ENCODE data around the gene TMEM11.
"Not testable (repeated sequence)": the region's sequence is repeated elsewhere in the genome, so short reads cannot be mapped to it uniquely, and the experiment has no call there.

Gene TMEM11

DNA sequence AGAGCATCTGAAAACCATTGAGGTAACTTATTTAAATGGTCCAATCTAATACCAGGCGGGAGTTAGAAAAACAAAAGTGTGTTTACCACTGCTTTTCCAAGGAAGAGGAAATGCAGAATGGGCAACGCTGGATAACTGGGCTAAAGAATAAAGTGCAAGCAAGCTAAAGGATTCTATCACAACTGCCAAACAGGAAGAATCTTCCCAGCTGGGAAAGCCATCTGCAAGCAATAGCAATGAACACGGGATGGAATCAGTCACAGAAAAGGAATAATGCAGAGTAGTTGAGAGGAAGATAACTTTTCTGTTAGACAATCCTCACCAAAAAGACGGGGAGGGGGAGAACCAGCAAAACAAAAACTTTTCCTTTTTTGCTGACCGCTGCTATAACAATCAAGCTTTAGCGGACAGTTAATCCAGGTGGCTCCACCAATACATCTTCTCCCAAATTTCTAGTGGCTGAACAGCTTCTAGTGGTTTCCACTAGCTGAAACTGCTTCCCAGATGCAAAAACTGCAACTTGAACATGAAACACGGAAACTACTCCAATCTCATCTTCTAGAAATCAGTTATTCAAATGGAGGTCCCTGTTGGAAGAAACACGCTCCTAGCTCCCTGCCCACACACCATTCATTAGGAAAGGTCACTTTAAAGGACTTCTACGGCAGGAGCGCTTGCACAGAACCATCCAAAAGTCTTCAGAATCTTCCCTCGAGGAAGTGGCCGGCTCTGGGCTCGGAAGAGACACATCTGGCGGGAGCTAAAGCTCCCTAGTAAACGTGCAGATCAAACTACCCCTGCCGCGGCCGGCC, 929 bp downstream of the TMEM11 start:
- DNase-seq (ENCODE audit: low read depth in 2 of 3, low spot score in 2 of 3) = no peak

GRCh38 chr17:21211825-21212479, 2.0 kb downstream of the TMEM11 start:
- DNase-seq (ENCODE audit: low read depth in 2 of 3, low spot score in 2 of 3) = no peak

GRCh38 chr17:21210411-21211076, 3.4 kb downstream of the TMEM11 start:
- DNase-seq (ENCODE audit: low read depth in 2 of 3, low spot score in 2 of 3) = no peak

GRCh38 chr17:21209511-21210175, 4.3 kb downstream of the TMEM11 start:
- DNase-seq (ENCODE audit: low read depth in 2 of 3, low spot score in 2 of 3) = no peak

DNA sequence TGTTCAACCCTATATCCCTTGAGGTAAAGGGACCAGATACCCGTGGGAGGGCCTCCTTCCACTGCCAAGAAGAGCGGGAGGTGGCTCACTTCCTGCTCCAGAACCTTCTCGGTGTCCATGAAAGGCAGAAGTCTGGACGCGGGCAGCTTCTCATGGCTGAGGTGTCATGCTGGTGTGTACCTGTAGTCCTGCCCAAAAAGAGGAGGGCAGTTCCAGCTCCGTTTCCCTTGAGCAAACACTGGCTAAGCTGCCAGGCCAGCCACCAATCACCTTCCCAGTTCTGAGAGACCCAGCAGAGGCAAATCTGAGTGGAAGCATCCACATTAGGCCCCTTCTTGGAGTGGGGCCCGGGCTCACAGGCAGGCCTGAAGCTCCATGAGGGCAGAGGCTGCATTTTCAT, 5.6 kb downstream of the TMEM11 start:
- DNase-seq (ENCODE audit: low read depth in 2 of 3, low spot score in 2 of 3) = no peak

DNA sequence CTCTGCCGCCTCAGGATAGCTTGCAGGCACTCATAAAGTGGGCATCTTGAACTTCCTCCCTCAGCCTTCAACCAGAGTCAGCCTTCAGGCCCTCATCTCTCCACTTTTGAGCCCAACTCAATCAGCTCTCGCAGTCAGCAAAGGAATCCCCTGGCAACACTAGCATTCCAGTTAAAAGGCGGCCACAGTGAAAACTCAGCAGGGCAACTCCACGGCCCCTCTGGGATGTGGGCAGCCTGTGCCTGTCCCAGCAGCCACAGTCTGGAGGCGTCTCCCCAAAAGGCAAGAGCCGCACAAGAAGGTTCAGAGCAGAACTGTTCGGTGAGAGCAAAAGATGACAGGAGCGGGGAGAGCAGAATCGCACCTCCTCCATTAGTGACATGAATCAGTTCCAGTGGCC, 9.0 kb downstream of the TMEM11 start:
- no peak for DNase-seq (ENCODE audit: low read depth in 2 of 3, low spot score in 2 of 3)

- no peak for DNase-seq (ENCODE audit: low read depth in 2 of 3, low spot score in 2 of 3)
Measured at GRCh38 chr17:21202512-21202911, 11.4 kb downstream of the TMEM11 start.

DNA sequence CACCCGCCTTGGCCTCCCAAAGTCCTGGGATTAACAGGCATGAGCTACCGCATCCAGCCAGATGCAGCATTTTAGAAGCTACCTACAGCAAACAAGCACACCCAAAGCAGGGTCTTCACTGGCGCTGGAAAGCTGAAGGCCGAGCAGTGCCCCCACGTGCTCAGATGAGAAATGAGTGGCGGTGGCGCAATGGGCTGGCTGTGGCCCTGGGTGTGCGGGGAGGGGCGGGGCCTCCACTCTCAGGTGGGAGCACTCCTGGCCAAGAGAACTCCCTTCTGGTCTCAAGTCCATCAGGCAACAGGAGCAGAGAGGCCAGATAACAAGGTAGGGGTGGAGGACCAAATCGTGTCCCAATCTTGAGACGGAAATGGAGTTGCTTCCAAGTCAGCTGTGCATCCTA, 12.1 kb downstream of the TMEM11 start:
- DNase-seq (ENCODE audit: low read depth in 2 of 3, low spot score in 2 of 3) = no peak

- DNase-seq (ENCODE audit: low read depth in 2 of 3, low spot score in 2 of 3) = no peak
Measured at GRCh38 chr17:21201298-21201595, 12.7 kb downstream of the TMEM11 start.

- no peak for DNase-seq (ENCODE audit: low read depth in 2 of 3, low spot score in 2 of 3)
Measured at GRCh38 chr17:21200590-21201297, 13.2 kb downstream of the TMEM11 start.

- DNase-seq (ENCODE audit: low read depth in 2 of 3, low spot score in 2 of 3) = no peak
Measured at GRCh38 chr17:21199856-21200255, 14.1 kb downstream of the TMEM11 start.

- DNase-seq (ENCODE audit: low read depth in 2 of 3, low spot score in 2 of 3) = no peak
Measured at GRCh38 chr17:21199311-21199710, 14.7 kb downstream of the TMEM11 start.

DNA sequence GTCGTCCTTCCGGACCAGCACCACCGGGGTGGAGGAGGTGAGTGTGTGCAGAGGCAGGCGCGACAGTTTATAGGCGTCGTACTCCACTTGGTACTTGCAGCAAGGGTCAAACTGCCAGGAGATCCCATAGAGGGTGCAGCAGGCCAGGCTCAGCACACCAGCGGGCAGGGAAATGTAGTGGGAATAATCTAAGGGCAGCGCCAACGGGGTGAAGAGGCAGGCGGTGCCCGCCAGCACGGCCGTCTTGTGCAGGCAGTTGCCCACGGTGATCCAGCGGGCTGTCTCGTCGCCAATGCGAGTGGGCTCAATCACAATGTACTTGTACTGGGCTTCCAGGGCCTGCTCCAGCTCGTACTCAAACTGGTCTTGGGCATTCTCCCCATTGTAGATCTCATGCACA, 15.6 kb downstream of the TMEM11 start:
- no peak for DNase-seq (ENCODE audit: low read depth in 2 of 3, low spot score in 2 of 3)

DNA sequence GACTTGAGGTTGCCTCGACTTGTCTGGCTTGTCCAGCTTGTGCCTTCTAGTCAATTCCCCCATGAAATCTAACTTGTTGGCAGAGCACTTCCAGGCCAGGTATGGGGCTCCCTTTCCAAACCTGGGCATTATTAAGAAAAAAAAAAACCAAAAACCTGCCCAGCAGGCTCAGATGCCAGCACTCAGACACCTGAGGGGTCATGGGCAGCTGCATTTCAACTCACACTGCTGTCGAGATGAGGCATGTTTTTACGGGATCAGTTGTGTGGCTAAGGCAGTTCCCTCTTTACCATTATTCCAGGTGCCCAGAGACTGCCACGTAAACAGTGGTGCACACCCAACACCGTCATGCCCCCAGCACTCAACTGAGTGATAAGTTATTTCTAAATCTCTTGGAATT, 17.8 kb downstream of the TMEM11 start:
- DNase-seq (ENCODE audit: low read depth in 2 of 3, low spot score in 2 of 3) = no peak

DNA sequence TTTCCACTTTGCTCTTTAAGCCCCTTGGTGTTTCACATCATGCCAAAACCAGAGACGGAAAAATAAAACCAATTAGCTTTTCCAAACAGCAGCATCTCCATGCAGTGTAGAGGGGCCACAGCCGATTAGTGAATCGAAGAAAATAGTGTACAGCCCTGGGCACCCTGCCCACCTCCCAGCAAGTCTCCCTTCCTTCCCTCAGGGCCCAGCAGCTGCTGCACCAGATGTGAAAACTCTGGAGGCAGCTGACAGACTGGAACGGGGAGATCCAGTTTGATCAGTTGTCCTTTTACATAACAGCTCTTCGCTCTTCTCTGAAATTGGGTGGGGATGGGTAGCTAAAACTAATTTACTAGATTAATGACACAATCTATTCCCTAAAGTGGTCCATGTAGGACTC, 19.3 kb downstream of the TMEM11 start:
- no peak for DNase-seq (ENCODE audit: low read depth in 2 of 3, low spot score in 2 of 3)

GRCh38 chr17:21194226-21194625, 19.7 kb downstream of the TMEM11 start:
- DNase-seq (ENCODE audit: low read depth in 2 of 3, low spot score in 2 of 3) = no peak

DNA sequence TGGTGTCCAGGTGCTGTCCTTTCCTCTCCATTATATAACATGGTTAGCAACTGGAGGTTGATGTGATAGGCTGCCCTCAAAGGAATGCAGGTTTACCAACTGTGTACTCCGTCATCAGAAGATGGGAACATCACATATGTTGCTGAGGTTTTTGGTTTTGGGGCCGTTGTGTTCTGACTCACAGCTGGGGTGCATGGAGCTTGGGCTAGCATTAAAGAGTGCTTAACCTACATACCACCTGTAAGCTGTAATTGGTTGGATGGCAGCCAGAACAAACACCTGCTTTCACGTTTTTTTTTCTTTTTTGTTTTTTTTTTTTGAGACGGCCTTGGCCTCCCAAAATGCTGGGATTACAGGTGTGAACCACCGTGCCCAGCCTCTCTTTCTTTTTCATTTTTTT, 20.9 kb downstream of the TMEM11 start:
- no peak for DNase-seq (ENCODE audit: low read depth in 2 of 3, low spot score in 2 of 3)

DNA sequence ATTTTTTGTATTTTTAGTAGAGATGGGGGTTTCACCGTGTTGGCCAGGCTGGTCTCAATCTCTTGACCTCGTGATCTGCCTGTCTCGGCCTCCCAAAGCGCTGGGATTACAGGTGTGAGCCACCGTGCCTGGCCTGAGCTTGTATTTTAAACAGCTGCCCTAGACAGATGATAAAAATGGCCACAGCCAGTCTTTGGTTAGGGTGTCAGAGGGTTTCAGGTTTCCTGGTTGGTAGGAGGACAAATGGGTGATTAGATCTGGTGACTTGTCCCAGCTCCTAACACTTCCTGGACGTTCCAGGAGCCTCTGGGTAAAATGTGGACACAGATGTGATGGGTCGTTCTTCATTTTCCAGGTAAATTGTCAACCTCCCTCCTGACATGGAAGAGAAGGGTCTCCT, 21.5 kb downstream of the TMEM11 start:
- not testable (repeated sequence) for DNase-seq (ENCODE audit: low read depth in 2 of 3, low spot score in 2 of 3)

DNA sequence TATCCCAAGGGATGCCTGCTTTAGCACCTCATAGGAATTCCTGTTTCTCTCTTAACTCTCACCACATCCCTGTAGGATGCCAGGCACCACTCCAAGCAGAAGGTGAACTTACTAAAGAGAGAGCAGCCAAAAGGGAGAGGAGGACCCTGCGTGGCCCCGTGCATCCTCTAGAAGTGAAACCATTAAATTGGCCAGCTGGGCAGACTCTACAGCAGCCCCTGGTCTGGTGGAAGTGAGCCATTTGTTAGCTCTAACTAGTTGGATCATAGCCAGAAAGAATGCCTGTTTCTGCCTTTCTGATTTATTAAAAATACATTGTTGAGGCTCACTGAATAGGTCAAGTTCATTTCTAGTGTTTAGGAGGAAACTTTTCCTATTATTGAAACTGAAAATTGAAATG, 22.3 kb downstream of the TMEM11 start:
- DNase-seq (ENCODE audit: low read depth in 2 of 3, low spot score in 2 of 3) = no peak

DNA sequence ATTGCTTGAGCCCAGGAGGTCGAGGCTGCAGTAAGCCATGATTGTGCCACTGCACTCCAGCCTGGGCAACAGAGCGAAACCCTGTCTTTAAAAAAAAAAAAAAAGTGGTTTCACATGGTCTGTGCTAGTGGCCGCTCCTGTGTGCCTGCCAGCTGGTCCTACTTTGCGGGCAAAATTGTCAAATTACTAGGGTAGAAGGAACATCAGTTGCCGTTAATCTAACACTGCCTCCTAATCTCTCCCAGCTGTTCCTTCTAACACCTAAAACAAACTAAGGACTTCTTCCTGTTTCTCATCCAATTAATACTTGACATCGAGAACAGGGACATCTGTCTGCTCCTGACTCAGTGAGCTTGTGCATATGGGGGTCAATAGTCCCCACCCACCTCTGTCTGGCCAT, 23.9 kb downstream of the TMEM11 start:
- DNase-seq (ENCODE audit: low read depth in 2 of 3, low spot score in 2 of 3) = no peak

- DNase-seq (ENCODE audit: low read depth in 2 of 3, low spot score in 2 of 3) = no peak
Measured at GRCh38 chr17:21189361-21189760, 24.6 kb downstream of the TMEM11 start.

All from activated CD8-positive, alpha-beta memory T cell treated with anti-CD3 and anti-CD28 coated beads for 48 hours (primary cell).